Epithelial cell of proximal tubule (primary cell): ENCODE measurements around the gene PPARGC1A. TPM values are rescaled to one million over a fixed set of nuclear protein-coding genes. Genes with fewer than 3 reads are reported as not detected.

Experiments used
- DNase-seq: peaks from one replicate; pipeline ENCODE4 v3.0.0-alpha.2; 2011; ENCODE audit warnings: low read depth
- H3K4me3 ChIP-seq: 2 replicates; pipeline ENCODE4 v1.5.1; 2011; ENCODE audit warnings: low read depth, mild to moderate bottlenecking, low read length
- total RNA-seq: library from RNA; depleted of rRNA; stranded (reverse); fragments of >200 nt; gene quantifications from 2 replicates; pipeline ENCODE4 v1.2.3, GENCODE V29; 2015
- TF ChIP-seq, protein P1 (sequence below): conservative IDR thresholded peaks from 2 replicates; pipeline ENCODE4 v1.5.1; 2012; ENCODE audit warnings: low read depth, mild to moderate bottlenecking, low read length

Gene PPARGC1A
- total RNA-seq, 1 donor from 2014 or later = 1.4 TPM

DNA sequence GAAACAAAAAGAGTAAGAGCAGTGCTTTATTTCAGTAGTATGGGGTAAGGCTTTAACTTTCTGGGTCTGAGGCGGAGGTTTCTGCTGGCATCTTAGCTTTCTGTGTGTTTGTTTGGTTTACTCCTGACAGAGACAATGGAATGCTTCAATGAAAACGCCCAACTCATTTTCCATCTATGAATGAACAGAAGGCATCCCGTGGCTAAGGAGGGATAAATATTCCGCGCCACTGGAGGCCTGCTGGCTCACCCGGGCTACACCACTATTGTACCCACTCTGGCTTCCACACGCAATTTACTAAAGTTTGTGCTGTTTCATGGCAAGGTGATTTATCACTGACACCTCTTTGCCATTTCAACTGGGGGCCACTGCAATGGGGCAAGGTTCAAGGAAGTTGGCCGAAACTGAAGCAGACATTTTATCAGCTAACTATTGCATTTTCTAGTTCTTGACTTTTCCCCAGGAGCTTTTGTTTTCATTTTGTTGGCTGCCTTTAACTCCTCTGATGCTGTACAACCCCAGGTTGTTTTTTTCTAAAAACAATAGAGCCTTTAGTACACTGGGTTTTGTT, 32.8 kb upstream of the PPARGC1A start:
- TF ChIP-seq, protein P1, sequence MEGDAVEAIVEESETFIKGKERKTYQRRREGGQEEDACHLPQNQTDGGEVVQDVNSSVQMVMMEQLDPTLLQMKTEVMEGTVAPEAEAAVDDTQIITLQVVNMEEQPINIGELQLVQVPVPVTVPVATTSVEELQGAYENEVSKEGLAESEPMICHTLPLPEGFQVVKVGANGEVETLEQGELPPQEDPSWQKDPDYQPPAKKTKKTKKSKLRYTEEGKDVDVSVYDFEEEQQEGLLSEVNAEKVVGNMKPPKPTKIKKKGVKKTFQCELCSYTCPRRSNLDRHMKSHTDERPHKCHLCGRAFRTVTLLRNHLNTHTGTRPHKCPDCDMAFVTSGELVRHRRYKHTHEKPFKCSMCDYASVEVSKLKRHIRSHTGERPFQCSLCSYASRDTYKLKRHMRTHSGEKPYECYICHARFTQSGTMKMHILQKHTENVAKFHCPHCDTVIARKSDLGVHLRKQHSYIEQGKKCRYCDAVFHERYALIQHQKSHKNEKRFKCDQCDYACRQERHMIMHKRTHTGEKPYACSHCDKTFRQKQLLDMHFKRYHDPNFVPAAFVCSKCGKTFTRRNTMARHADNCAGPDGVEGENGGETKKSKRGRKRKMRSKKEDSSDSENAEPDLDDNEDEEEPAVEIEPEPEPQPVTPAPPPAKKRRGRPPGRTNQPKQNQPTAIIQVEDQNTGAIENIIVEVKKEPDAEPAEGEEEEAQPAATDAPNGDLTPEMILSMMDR = no peak
- no peak overlapping the region for H3K4me3 ChIP-seq
- no peak for DNase-seq

DNA sequence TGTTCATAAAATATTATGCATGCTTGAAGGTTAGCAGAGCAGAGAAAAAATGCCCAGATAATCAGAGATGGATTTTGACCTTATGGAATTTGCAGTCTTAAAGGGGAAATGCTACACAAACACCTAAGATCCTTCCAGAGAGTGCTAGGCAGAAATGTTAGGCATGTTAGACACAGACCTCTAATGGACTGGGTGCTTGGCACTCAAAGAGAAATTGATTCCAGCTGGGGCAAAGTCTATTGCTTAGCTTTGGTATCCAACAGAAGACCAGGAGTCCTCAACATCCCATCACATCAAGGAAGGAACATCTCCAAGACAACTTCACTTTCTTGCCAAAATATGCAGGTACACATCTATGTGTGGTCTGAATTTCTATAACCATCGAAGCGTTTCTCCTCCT, 32.2 kb upstream of the PPARGC1A start:
- DNase-seq = no peak
- TF ChIP-seq, protein P1 = no peak
- H3K4me3 ChIP-seq = no peak overlapping the region

DNA sequence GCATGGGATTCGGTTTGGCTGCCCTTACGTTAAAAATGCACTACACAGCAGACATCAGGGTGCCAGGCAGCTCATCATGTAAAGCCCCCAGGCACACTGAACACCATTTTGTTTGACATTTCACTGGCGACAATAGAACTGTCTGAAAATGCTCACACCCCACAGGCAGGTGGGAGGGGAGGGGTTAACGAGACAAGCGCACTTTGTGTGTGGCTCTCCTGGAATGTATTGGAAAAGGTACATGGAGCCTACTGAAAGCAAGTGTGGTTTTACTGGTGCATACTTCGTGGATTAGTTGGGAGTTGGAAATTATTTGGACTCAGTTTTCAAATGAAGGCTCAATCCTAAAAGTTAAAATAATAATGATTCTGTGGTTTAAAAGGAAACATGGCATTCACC, 31.6 kb upstream of the PPARGC1A start:
- no peak for DNase-seq
- TF ChIP-seq, protein P1 = no peak
- H3K4me3 ChIP-seq = no peak overlapping the region

DNA sequence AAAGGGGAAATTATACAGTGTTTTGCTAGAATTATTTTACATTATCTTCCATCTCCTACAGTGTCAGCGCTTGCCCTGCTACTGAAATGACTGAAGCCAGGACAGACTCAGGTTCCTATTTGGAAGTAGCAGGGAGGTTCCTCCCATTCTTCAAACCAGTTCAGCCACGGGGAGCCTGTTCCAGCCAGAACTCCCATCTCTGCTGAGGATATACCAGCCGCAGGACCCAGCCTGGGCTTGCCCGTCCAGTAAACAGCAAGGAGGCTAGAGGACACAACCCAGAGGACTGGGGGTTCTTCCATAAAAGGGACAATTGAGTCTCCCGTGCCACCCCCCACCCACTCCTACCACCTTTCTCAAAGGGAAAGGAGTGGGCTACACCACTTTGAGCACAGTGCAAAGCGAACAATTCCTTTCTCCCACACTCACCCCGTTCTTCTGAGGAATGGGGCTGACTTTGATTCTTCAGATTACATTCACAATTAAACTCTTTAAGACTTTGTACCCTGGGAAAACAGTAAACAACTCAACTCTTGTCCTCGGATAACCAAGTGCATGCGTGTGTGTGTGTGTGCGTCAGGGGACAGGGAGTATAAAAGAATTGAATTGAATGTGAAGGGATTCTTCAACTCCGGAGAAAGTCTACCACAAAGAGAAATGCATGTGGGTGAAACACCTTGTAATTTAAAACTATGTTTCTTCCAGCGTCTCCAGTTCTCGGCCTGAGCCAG, 31.0 kb upstream of the PPARGC1A start:
- H3K4me3 ChIP-seq = no peak overlapping the region
- DNase-seq = no peak
- TF ChIP-seq, protein P1 = no peak

DNA sequence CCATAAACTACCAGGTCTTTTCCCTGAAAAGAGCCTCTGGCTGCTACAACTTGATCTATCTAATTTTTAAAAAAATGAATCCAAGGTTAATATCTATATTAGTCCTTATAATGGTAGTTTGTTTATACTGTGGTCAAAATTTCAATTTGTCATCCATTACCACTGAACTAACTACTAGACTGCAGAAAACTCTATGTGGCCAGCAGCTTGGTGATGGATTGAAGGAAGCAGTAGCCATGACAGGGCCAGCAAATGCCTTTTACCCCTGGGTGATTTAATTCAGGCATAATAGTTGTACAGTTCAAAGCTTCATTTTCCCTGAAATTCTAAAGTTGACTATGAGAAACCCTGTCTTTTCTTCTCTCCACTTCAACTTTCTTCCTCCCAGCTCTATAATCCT, 30.4 kb upstream of the PPARGC1A start:
- DNase-seq = no peak
- no peak overlapping the region for H3K4me3 ChIP-seq
- TF ChIP-seq, protein P1 = no peak

DNA sequence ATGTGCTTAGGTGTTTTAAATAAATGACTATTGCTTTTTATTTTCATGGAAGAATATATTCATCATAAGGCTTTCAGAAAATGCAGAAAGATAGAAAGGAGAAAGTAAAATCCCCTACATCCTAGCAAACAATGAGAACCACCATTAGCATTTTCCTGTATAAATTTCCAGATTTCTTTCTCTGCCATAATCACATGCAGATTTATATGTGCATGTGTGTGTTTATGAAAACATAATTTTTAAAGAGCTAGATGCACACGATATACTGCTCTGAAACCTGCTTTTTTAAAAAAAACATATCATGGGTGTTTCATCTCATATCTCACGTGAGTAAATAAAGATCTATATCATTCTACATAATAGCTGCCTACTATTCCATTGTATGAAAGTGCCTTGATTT, 26.4 kb upstream of the PPARGC1A start:
- no peak overlapping the region for H3K4me3 ChIP-seq
- TF ChIP-seq, protein P1 = no peak
- no peak for DNase-seq

DNA sequence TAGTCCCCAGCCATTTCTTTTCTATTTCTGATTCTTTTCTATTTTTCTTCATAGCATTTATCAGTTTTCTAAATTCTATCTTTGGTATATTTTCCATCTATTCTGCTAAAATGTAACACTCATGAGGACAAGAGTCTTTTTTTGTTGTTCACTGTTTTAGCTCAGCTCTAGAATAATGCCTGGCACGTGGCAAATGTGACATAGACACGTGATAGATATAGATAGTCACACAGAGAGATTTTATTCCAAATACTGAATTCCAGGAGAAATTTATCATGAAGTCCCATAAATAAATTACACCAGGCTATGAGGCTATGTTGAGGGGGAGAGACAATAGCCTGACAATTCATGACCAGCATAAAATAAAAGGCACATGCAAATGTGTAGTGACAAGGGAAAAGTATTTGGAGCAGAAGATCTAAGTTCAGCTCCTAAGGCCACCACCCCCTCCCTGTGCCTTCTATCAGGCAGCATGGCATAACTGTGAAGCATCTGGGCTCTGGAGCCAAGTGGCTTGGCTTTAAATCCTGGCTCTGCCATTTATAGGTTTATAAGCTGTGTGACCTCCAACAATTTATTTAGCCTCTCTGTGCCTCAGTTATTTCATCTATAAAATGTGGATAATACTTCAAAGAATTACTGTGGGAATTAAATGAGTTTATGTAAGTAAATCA, 25.7 kb upstream of the PPARGC1A start:
- H3K4me3 ChIP-seq = no peak overlapping the region
- no peak for DNase-seq
- TF ChIP-seq, protein P1 = no peak
